ENCODE data around the gene ALMS1.
"Not testable (repeated sequence)": the region's sequence is repeated elsewhere in the genome, so short reads cannot be mapped to it uniquely, and the experiment has no call there.

The ALMS1 gene

DNA sequence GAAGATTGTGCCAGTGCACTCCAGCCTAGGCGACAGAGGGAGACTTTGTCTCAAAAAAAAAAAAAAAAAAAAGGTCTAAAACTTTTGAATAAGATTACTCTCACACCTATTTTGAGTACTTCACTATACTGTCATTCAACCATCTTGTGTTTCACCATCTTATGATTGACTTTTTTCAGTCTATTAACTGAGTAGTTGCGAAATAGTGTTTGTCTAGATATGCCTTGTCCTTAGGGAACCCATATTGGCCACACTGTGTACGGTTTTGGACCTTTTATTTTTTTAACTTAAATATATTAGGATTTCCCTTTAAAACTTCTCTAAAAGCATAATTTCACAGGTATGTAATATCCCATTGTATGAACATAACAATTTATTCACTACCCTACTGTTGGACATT, 72.3 kb downstream of the ALMS1 start:
- no peak overlapping the region for H3K4me3 ChIP-seq (replicated peaks; ENCODE audit: low read depth, low read length)
- TF ChIP-seq, protein P1, sequence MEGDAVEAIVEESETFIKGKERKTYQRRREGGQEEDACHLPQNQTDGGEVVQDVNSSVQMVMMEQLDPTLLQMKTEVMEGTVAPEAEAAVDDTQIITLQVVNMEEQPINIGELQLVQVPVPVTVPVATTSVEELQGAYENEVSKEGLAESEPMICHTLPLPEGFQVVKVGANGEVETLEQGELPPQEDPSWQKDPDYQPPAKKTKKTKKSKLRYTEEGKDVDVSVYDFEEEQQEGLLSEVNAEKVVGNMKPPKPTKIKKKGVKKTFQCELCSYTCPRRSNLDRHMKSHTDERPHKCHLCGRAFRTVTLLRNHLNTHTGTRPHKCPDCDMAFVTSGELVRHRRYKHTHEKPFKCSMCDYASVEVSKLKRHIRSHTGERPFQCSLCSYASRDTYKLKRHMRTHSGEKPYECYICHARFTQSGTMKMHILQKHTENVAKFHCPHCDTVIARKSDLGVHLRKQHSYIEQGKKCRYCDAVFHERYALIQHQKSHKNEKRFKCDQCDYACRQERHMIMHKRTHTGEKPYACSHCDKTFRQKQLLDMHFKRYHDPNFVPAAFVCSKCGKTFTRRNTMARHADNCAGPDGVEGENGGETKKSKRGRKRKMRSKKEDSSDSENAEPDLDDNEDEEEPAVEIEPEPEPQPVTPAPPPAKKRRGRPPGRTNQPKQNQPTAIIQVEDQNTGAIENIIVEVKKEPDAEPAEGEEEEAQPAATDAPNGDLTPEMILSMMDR (IDR thresholded peaks at IDR 0.05; ENCODE audit: low read depth, low read length, missing control alignments), result no peak
- DNase-seq (ENCODE audit: extremely low read depth, low read depth), result no peak

DNA sequence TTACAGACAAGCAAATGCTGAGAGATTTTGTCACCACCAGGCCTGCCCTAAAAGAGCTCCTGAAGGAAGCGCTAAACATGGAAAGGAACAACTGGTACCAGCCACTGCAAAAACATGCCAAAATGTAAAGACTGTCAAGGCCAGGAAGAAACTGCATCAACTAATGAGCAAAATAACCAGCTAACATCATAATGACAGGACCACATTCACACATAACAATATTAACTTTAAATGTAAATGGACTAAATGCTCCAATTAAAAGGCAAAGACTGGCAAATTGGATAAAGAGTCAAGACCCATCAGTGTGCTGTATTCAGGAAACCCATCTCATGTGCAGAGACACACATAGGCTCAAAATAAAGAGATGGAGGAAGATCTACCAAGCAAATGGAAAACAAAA, 76.8 kb downstream of the ALMS1 start:
- not testable (repeated sequence) for H3K4me3 ChIP-seq (replicated peaks; ENCODE audit: low read depth, low read length); DNase-seq (ENCODE audit: extremely low read depth, low read depth)

DNA sequence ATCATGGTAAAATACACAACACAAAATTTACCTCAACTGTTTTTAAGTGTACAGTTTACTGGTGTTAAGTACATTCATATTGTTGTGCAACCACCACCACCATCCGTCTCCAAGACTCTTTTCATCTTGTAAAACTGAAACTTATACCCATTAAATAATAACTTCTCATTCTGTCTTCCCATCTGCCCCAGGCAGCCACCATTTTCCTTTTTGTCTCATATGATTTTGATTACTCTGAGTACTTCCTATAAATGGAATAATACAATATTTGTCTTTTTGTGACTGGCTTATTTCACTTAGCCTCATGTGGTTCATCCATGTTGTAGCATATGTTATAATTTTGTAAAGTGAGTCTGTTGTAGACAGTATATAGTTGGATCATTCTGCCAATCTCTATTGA, 82.7 kb downstream of the ALMS1 start:
- DNase-seq (ENCODE audit: extremely low read depth, low read depth), result no peak
- TF ChIP-seq, protein P1 (IDR thresholded peaks at IDR 0.05; ENCODE audit: low read depth, low read length, missing control alignments), result no peak

DNA sequence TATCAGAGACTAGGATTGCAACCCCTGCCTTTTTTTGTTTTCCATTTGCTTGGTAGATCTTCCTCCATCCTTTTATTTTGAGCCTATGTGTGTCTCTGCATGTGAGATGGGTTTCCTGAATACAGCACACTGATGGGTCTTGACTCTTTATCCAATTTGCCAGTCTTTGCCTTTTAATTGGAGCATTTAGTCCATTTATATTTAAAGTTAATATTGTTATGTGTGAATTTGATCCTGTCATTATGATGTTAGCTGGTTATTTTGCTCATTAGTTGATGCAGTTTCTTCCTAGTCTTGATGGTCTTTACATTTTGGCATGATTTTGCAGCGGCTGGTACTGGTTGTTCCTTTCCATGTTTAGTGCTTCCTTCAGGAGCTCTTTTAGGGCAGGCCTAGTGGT, 98.2 kb downstream of the ALMS1 start:
- not testable (repeated sequence) for H3K4me3 ChIP-seq (replicated peaks; ENCODE audit: low read depth, low read length); DNase-seq (ENCODE audit: extremely low read depth, low read depth)

More for the DNA sequence above, 82.7 kb downstream of the ALMS1 start:
- H3K4me3 ChIP-seq (replicated peaks; ENCODE audit: low read depth, low read length), result no peak overlapping the region

DNA sequence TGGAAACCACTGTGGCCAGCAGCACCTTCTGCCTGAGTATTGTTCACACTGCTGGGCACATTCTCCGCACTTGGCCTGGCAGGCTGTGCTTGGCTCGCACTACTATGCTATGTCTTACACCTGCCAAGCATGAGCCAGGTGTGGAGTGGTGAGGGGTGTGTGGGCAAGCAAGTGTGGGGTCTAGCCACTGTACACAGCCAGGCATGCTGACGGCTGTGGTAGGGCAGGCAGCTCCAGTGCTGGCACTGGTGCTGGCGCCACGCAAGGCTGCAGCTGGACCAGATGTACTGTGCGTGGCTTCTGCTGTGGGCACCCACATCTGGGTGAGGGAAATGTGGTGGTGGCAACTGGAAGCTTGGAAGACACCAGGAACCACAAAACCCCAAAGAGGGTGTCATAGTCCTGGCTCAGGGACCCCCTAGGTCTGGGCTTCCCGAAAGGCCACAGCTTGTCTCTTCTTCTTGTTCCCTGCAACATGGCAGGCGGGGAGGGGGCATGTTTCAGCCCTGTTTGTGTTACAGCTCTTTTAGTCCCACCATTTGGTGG, 101.5 kb downstream of the ALMS1 start:
- TF ChIP-seq, protein P1 (IDR thresholded peaks at IDR 0.05; ENCODE audit: low read depth, low read length, missing control alignments), result no peak
- no peak for DNase-seq (ENCODE audit: extremely low read depth, low read depth)
- H3K4me3 ChIP-seq (replicated peaks; ENCODE audit: low read depth, low read length), result no peak overlapping the region

DNA sequence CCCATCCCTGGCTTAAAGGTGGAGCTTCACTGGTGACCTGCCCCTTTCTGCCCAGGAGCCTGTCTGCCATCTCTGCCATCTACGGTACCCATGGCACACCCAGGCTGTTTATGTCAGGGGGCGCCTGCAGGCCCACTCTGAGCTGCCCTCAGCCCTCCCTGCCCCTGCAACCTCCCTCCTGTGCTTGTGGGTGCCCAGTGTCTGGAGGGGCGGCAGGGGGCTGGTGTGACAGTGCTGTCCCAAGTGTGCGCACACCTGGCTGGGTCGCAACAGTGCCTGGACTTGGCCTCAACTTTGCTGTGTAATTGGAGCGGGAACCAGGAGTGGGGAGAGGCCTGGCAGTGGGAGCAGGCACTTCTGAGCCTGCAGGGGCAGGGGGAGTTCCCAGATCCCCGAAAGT, 102.4 kb downstream of the ALMS1 start:
- no peak for DNase-seq (ENCODE audit: extremely low read depth, low read depth)
- H3K4me3 ChIP-seq (replicated peaks; ENCODE audit: low read depth, low read length), result no peak overlapping the region
- TF ChIP-seq, protein P1 (IDR thresholded peaks at IDR 0.05; ENCODE audit: low read depth, low read length, missing control alignments), result no peak

DNA sequence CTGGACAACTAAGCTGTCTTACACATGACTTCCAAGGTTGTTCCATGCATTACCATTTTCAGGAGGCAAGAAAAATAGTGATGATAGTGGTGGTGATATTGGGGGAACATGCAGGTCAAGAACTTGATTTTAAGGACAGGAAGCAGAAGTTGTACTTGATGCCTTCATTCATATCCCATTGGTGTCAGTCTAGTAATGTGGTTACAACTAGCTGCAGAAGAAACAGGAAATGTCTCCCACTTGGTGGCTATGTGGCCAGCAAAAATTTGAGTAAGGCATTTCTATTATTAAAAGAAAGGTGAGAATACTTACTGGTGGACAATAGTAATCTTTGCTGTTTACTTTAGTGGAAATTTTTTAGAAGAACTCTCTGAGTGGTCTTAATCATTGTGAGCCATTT, 103.4 kb downstream of the ALMS1 start:
- DNase-seq (ENCODE audit: extremely low read depth, low read depth), result no peak
- TF ChIP-seq, protein P1 (IDR thresholded peaks at IDR 0.05; ENCODE audit: low read depth, low read length, missing control alignments), result no peak
- no peak overlapping the region for H3K4me3 ChIP-seq (replicated peaks; ENCODE audit: low read depth, low read length)

DNA sequence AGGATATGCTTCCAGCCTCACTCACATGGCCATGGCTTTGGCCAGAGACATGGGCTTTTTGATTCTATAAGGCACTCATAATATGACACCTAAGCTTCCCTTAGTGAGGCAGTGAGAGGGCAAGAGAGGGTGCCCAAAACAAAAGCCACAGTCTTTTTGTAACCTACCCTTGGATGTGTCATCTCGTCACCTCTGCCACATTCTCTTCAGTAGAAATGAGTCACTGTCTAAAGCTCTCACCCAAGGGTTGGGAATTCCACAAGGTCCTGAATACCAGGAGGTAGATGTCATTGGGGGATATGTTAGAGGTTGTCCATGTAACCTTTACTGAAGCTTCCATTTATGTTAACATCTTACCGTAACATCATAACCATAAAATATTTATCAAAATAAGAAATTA, 108.4 kb downstream of the ALMS1 start:
- DNase-seq (ENCODE audit: extremely low read depth, low read depth), result peak; percentile 4
- H3K4me3 ChIP-seq (replicated peaks; ENCODE audit: low read depth, low read length), result no peak overlapping the region
- TF ChIP-seq, protein P1 (IDR thresholded peaks at IDR 0.05; ENCODE audit: low read depth, low read length, missing control alignments), result no peak
